Occipital lobe (tissue), 2 donors: ENCODE measurements around the gene TOP2B. TPM values are rescaled to one million over a fixed set of nuclear protein-coding genes. Genes with fewer than 3 reads are reported as not detected.
A peak's percentile ranks its signal among the peaks of the same experiment; 100 is the strongest.

Experiments
- DNase-seq: peaks from one replicate; lab custom pipeline; 2025; lab: John Stamatoyannopoulos, UW
- total RNA-seq: library from RNA; depleted of rRNA; stranded (reverse); fragments of >200 nt; gene quantifications from one replicate; pipeline ENCODE4 v1.2.3, GENCODE V29; 2014

The TOP2B gene
- total RNA-seq, 1 donor from 2014 or later, result 433 TPM

- DNase-seq, result no peak
These were observed 9.1 kb upstream of the TOP2B start for GRCh38 chr3:25673738-25674298.

GRCh38 chr3:25665315-25666280, 891 bp upstream of the TOP2B start:
- no peak for DNase-seq

DNA sequence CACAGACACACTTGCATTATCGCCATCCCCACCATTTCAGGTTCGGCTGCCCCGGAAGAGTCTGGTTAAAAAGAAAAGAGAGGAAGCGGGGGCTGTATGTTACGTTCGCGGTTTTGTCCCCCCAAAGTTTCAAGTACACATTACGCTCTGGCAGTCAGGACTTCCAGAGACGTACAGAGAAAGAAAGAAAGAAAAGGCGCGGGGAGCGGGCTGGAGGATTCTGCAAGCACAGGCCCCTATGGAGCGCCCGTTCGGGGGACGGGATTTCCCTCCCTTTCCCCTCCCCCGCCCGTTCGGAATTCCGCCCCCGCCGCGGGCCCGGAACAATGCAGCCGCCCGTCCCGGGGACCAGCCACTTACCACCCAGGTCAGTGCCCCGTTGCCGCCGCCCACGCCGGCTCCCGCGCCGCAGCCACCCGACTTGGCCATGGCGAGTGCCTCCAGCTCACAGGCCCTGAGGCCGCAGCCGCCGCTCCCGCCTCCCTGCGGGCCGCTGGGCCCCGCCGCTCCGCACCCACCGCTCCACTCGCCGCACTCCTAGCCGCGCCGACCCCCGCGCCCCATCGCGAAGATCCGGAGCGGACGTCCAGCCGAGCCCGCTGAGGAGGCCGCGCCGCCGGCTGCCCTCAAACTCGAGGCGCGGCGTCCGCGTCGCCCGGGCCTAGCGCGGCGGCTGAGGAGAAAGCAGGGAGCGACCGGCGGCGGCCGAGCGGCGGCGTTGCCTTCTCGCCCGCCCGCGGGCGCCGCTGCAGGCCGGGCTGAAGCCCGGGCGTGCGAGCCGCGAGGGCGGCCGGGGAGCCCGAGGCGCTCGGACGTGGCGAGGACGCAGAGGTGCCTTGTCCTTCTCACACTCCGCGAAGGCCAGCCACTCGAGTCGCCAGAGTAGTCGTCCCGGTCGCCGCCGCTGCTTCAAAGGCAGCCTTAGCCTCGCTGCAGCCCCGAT, 567 bp downstream of the TOP2B start:
- peak; percentile 71 for DNase-seq

DNA sequence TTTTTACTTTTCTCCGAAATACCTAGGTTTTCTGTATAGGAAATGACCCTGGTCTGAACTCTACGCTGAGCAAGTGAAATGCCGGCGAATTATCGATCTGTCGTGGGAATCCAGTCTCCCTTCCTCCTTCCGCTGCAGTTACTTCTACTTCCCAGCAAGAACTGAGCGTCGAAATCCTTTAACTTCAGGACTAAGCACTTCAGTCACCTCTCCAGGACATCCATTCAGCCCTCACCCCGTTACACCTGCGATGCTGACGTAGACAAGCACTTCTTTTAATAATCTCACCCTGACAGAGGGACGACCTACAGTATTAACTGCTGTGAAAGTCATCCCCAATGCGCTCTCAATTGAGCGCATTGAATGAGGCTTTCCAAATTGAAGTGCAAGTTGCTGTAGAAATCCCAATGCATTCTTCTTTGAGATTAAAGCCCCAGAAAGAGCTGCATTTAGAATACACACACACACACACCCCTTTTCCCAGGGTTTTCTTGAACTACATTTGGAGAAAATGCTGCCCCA, 1.3 kb downstream of the TOP2B start:
- DNase-seq, result no peak

DNA sequence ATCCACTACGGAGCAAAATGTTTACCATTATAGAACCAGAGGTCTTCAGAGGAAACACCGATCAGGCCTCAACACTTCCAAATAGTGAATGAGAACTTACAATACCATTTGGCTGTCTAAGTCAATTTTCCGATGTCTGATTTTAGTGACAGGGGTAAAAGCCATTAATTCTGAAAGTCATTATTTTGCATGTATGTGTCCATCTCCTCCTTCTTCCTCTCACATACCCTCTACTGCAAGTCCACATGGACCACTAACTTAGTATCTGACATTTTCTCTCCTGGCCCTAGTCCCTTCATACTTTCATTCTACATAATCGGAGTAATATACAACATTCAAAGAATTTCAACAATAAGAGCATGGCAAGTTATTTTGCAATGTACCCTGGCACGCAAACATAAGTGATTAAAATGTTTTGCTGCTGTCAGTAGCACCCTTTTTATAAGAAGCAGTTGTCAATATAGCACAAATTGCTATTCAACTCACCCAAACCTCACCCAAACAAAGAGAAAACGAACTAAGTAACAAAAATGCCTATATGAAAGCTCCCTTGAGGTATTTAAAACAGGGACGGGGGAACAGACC, 1.9 kb downstream of the TOP2B start:
- no peak for DNase-seq

- DNase-seq, result no peak
These were observed 2.8 kb downstream of the TOP2B start for GRCh38 chr3:25661694-25662437.

DNA sequence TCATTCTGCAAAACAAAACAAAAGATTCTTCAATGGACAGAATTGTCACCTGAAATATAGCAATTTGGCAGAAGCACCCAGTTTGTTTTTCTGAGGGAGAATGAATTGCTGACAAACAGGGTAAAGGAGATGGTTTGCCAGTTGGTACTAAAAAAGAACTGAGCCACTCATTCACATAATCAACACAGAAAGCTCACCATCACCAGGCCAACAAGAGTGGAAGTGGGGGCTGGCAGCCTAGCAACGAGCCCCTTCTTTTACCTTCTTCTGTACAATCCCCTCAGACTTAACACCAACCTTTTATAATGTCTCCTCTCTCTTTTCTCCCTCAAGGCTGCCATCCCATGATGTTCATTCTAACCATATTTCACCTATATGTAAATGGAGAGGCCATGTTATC, 5.9 kb downstream of the TOP2B start:
- DNase-seq, result no peak

DNA sequence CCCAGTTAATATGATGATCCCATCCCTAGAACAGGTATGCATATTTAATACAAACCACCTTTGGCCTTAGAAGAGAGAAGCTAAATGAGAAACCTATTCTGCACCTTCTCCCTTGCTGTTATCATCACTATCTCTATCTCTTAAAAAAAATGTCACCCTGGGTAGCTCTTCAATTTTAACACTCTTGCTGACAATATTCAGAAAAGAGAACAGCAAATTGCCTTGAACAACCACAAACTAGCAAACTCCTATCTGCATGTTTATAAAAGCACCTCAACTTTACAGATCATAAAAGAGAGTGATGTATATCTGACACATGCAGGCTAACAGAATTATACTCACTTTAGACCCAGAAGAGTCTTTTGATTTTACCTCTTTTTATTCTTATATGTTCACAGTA, 7.4 kb downstream of the TOP2B start:
- DNase-seq, result no peak

- DNase-seq, result no peak
These were observed 9.0 kb downstream of the TOP2B start for GRCh38 chr3:25655659-25656058.

DNA sequence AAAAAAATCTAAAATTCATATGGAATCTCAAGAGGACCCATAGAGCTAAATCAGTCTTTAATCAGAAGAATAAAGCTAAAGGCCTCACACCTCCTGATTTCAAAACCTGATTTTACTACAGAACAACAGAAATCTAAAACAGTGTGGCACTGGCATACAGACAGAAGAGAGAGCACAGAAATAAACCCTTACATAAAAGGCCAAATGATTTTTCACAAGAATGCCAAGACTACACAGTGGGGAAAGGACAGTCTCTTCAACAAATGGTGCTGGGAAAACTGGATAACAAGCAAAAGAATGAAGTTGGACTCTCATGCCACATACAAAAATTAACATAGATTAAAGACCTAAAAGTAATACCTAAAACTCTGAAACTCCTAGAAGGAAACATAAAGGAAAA, 10.1 kb downstream of the TOP2B start:
- no peak for DNase-seq

GRCh38 chr3:25653322-25653721, 11.4 kb downstream of the TOP2B start:
- DNase-seq, result no peak

GRCh38 chr3:25652921-25653320, 11.8 kb downstream of the TOP2B start:
- no peak for DNase-seq

DNA sequence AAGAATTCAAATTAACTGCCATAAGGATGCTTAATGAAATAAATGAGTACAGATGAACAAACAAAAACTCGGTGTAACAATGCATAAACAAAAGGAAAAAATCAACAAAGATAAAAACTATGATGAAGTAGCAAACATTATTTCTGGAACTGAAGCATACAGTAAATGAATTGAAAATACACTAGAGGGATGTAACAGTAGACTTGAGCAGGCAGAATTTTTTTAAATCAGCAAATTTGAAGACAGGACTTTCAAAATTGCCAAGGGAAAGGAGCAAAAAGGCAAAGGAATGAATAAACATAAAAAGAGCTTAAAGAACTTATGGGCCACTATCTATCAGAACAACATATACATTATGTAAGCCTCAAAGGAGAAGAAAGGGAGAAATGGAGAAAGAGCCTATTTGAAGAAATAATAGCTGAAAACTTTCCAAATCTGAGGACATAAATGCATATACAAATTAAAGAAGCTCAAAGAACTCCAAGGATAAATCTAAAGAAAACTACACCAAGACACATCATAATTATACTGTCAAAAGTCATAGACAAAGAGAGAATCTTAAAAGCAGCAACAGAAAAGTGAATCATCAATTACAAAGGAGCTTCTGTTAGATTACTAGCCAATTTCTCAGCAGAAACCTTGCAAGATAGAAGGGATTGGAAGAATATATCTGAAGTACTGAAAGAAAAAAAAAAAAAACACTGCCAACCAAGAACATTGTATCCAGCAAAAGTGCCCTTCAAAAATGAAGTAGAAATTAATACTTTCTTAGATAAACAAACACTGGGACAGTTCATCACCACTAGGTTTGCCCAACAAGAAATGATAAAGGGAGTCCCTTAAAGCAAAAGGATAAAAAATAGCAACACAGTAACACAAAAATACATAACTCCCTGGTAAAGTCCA, 15.5 kb downstream of the TOP2B start:
- no peak for DNase-seq

DNA sequence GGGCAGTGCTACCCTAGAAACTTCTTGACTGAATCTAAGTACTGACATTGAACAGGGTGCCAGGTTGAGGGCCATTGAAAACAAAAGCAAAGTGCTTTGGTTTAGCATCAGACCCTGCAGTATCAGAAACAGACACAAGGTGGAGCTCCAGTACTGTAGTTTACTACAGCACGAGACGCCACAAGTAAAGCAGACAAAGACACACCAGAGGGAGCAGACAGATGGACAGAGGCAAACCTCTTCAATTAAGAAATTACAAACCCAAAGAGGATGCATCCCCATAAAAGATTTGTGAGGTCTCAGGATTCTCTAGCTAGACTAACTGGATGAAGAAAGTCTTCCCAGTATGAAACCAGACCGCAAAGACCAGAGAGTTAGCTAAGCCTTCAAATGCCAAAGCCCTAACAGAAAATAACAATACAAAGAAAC, 16.6 kb downstream of the TOP2B start:
- peak; percentile 21 for DNase-seq

DNA sequence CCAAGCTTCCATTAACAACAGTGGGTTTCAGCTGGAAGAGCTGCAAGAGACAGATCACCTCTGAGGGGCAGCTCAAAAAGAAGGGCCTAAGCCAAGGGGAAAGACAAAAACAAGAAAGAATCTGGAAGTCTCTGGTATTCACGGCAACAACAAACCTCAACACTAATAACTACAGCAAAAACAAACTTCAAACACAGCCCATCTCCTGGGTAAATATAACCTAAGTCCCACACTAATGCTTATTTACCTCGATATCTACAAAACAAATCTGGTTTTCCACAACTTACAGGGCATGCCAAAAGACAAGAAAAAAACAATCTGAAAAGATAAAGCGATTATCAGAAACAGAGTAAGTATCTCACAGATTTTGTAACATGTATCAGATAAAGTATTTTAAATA, 29.7 kb downstream of the TOP2B start:
- no peak for DNase-seq

GRCh38 chr3:25633919-25634318, 30.8 kb downstream of the TOP2B start:
- DNase-seq, result no peak

- DNase-seq, result no peak
These were observed 32.7 kb downstream of the TOP2B start for GRCh38 chr3:25631989-25632388.

DNA sequence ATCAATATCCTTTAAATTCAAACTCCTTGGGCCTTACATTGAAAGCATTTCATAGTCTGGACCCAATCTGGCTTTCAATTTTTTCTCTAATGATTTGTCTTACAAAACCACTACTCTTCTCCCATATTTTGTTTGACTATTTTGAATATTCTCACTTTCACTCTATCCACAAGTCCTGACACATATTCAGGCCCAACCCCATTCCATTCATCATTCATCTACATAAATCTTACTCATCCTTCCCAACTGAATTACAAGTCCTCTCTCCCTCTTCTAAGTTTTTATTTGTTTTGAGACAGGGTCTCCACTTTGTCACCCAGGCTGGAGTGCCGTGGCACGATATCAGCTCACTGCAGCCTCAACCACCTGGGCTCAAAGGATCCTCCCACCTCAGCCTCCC, 43.6 kb downstream of the TOP2B start:
- DNase-seq, result no peak

DNA sequence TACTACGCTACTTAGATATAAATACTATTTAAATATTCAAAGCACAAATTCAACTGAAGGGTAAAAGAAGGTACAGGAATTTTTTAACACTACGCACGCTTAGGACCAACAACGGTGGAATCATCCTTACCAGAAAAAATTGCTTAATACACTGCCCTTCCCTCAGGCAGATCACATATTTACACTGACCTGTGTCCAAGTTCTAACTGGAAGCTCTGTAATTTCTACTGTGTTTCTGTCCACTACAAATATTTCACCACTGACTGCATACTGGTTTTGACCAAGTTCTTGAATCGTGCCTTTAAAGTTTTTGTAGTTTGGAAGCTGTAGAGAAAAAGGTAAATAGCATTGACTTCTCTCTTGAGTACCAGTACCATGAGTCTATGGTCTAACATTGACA, 44.2 kb downstream of the TOP2B start:
- DNase-seq, result no peak
